ENCODE data around the gene SIRT4. TPM values are rescaled to one million over a fixed set of nuclear protein-coding genes. Genes with fewer than 3 reads are reported as not detected.

SIRT4 gene
- total and polyA plus RNA-seq, 2 of the 13 experiments (the other 11 are each of a cell fraction or from before 2014, with no cell fraction given): 3.4 to 5.8 TPM

GRCh38 chr12:120301962-120302815 is at the start of gene SIRT4 (continued):
- 0 out of 2 replicates have a peak, but pooled peaks have one; percentile 41 for TF ChIP-seq KDM2A (CRISPR knock-in tag; IDR thresholded peaks at IDR 0.05; ENCODE audit: borderline replicate concordance, low read depth)
- no peak for TF ChIP-seq NFKB2 (CRISPR knock-in tag; IDR thresholded peaks at IDR 0.05; ENCODE audit: borderline replicate concordance)
- TF ChIP-seq TFE3 (CRISPR knock-in tag; IDR thresholded peaks at IDR 0.05): peak; percentile 30; the same call in 1 of the 2 replicates
- no peak for TF ChIP-seq TAF1 (CRISPR knock-in tag; IDR thresholded peaks at IDR 0.05)
- peak; percentile 42; the same call in 1 of the 2 replicates for TF ChIP-seq RFXAP (CRISPR knock-in tag; IDR thresholded peaks at IDR 0.05; ENCODE audit: borderline replicate concordance)
- TF ChIP-seq ZNF746 (CRISPR knock-in tag; IDR thresholded peaks at IDR 0.05): no peak
- no peak for TF ChIP-seq ZNF710 (CRISPR knock-in tag; IDR thresholded peaks at IDR 0.05; ENCODE audit: borderline replicate concordance)
- no peak for TF ChIP-seq ZNF280D (CRISPR knock-in tag; IDR thresholded peaks at IDR 0.05)
- TF ChIP-seq SNAI1 (CRISPR knock-in tag; IDR thresholded peaks at IDR 0.05; ENCODE audit: borderline replicate concordance): no peak
- no peak for TF ChIP-seq HDAC6 (IDR thresholded peaks at IDR 0.05; ENCODE audit: low read depth, low read length)
- no peak for TF ChIP-seq ZBTB7A (CRISPR knock-in tag; IDR thresholded peaks at IDR 0.05)
- peak; percentile 29; the same call in 1 of the 2 replicates for TF ChIP-seq HMG20B (CRISPR knock-in tag; conservative IDR thresholded peaks at IDR 0.05)
- no peak for TF ChIP-seq DNMT1 (CRISPR knock-in tag; IDR thresholded peaks at IDR 0.05)
- no peak for TF ChIP-seq ZNF550 (CRISPR knock-in tag; IDR thresholded peaks at IDR 0.05; ENCODE audit: borderline replicate concordance)
- 0 out of 2 replicates have a peak, but pooled peaks have one; percentile 24 for TF ChIP-seq BCL6 (CRISPR knock-in tag; IDR thresholded peaks at IDR 0.05)
- 0 out of 2 replicates have a peak, but pooled peaks have one; percentile 45 for TF ChIP-seq IRF9 (CRISPR knock-in tag; IDR thresholded peaks at IDR 0.05; ENCODE audit: borderline replicate concordance)
- TF ChIP-seq ZNF788 (CRISPR knock-in tag; IDR thresholded peaks at IDR 0.05; ENCODE audit: borderline replicate concordance): no peak; the same call in 1 of the 2 replicates
- no peak for TF ChIP-seq IRX3 (CRISPR knock-in tag; IDR thresholded peaks at IDR 0.05; ENCODE audit: borderline replicate concordance, low read depth)
- TF ChIP-seq TBX3 (IDR thresholded peaks at IDR 0.05; ENCODE audit: borderline replicate concordance): peak; percentile 76; the same call in 1 of the 2 replicates
- no peak for TF ChIP-seq HOXA7 (CRISPR knock-in tag; IDR thresholded peaks at IDR 0.05)

All from HepG2 (cell line).